WTC11 (cell line): ENCODE results near the gene RPL6. TPM values are rescaled to one million over a fixed set of nuclear protein-coding genes. Genes with fewer than 3 reads are reported as not detected.
"Not testable (repeated sequence)": the region's sequence is repeated elsewhere in the genome, so short reads cannot be mapped to it uniquely, and the experiment has no call there.

Experiments used
- ATAC-seq: fragments of 200-7000 bp; cut with Tn5 transposase; 2 replicates; pipeline ENCODE4 v1.10.0; 2021; ENCODE audit warnings: mild to moderate bottlenecking, moderate library complexity
- CTCF ChIA-PET: fragments of 300-600 bp; sonication (Branson Sonifier 250); formaldehyde crosslinking; loops from one replicate; lab custom pipeline; 2021; ENCODE audit warnings: antibody characterized with exemption; lab: Charles Lee
- POLR2A ChIA-PET: fragments of 350-600 bp; sonication (Branson Sonifier 250); formaldehyde crosslinking; loops from one replicate; lab custom pipeline; 2021; ENCODE audit warnings: antibody characterized with exemption; lab: Charles Lee
- DNase-seq: peaks from one replicate; pipeline ENCODE4 v3.0.0; 2021; ENCODE audit warnings: low spot score
- H3K27ac Mint-ChIP-seq: 2 replicates; pipeline ENCODE4 v1.8.0; 2021; ENCODE audit warnings: mixed read lengths
- H3K27me3 Mint-ChIP-seq: 2 replicates; pipeline ENCODE4 v1.8.0; 2021; ENCODE audit warnings: low read depth, mild to moderate bottlenecking, moderate library complexity, mixed read lengths
- H3K36me3 Mint-ChIP-seq: 2 replicates; pipeline ENCODE4 v1.8.0; 2021; ENCODE audit warnings: mixed read lengths
- H3K4me1 Mint-ChIP-seq: 2 replicates; pipeline ENCODE4 v1.8.0; 2022; ENCODE audit warnings: mixed read lengths
- H3K4me3 Mint-ChIP-seq: 2 replicates; pipeline ENCODE4 v1.8.0; 2021; ENCODE audit warnings: mild to moderate bottlenecking, moderate library complexity, mixed read lengths
- H3K9me3 Mint-ChIP-seq: 2 replicates; pipeline ENCODE4 v1.8.0; 2021; ENCODE audit warnings: mixed read lengths
- AR ChIP-seq: fragments of 250-450 bp; sonication (Bioruptor Pico); IDR thresholded peaks from 2 replicates; pipeline ENCODE4 v1.9.0; 2021; ENCODE audit warnings: mild to moderate bottlenecking
- CDX4 ChIP-seq: fragments of 250-450 bp; sonication (Bioruptor Pico); IDR thresholded peaks from 2 replicates; pipeline ENCODE4 v1.9.0; 2021; ENCODE audit warnings: moderate library complexity, mild to moderate bottlenecking, inconsistent platforms, borderline replicate concordance
- E2F4 ChIP-seq: sonication (generic); formaldehyde crosslinking; IDR thresholded peaks from 2 replicates; pipeline ENCODE4 v1.8.1; 2022; ENCODE audit warnings: low read depth, mild to moderate bottlenecking, moderate library complexity, missing genetic modification reagents, borderline replicate concordance
- JAZF1 ChIP-seq: fragments of 250-450 bp; sonication (Bioruptor Pico); IDR thresholded peaks from 2 replicates; pipeline ENCODE4 v1.9.0; 2021; ENCODE audit warnings: moderate library complexity, mild to moderate bottlenecking, inconsistent platforms
- KAT7 ChIP-seq: sonication (generic); formaldehyde crosslinking; IDR thresholded peaks from 2 replicates; pipeline ENCODE4 v1.8.1; 2023; ENCODE audit warnings: missing genetic modification reagents, mild to moderate bottlenecking, borderline replicate concordance
- MAX ChIP-seq: sonication (generic); formaldehyde crosslinking; IDR thresholded peaks from 2 replicates; pipeline ENCODE4 v1.8.0; 2022; ENCODE audit warnings: mild to moderate bottlenecking, missing genetic modification reagents
- PRRX2 ChIP-seq: fragments of 250-450 bp; sonication (Bioruptor Pico); IDR thresholded peaks from 2 replicates; pipeline ENCODE4 v1.8.0; 2021; ENCODE audit warnings: mild to moderate bottlenecking
- RORB ChIP-seq: fragments of 250-450 bp; sonication (Bioruptor Pico); IDR thresholded peaks from 2 replicates; pipeline ENCODE4 v1.9.0; 2021; ENCODE audit warnings: mild to moderate bottlenecking
- ZNF425 ChIP-seq: fragments of 250-450 bp; sonication (Bioruptor Pico); conservative IDR thresholded peaks from 2 replicates; pipeline ENCODE4 v1.9.0; 2021; ENCODE audit warnings: mild to moderate bottlenecking
- ZNF671 ChIP-seq: fragments of 250-450 bp; sonication (Bioruptor Pico); IDR thresholded peaks from 2 replicates; pipeline ENCODE4 v1.8.0; 2021; ENCODE audit warnings: mild to moderate bottlenecking
- total RNA-seq: library from RNA; stranded (reverse); gene quantifications from 3 replicates; pipeline ENCODE4 v1.2.3, GENCODE V29; 2021

The RPL6 gene
- total RNA-seq, 1 experiment from 2014 or later: 1,730 TPM

- TF ChIP-seq MAX (CRISPR knock-in tag): no peak
- TF ChIP-seq ZNF671: no peak
Measured at GRCh38 chr12:112409906-112410244, 470 bp upstream of the RPL6 start (continued).

GRCh38 chr12:112408621-112409020, 784 bp downstream of the RPL6 start:
- ChIA-PET CTCF (no interaction called here), POLR2A (no interaction called here)
- TF ChIP-seq PRRX2 (CRISPR knock-in tag): 0 out of 2 replicates have a peak, but pooled peaks have one; percentile 32
- TF ChIP-seq ZNF671: no peak
- no peak for TF ChIP-seq E2F4
- TF ChIP-seq RORB: no peak
- TF ChIP-seq JAZF1 (CRISPR knock-in tag): no peak
- TF ChIP-seq KAT7 (CRISPR knock-in tag): no peak
- TF ChIP-seq CDX4 (CRISPR knock-in tag): no peak
- no peak for TF ChIP-seq ZNF425 (CRISPR knock-in tag)
- Mint-ChIP-seq H3K27me3 (no peaks in the 10 kb centered on the region), H3K36me3 (peaks cover 53% of the 10 kb centered on the region), H3K9me3 (no peaks in the 10 kb centered on the region), H3K4me1 (peaks cover 19% of the 10 kb centered on the region), H3K4me3 (peak overlapping the region; percentile 100), H3K27ac (peak overlapping the region; percentile 100)
- no peak for DNase-seq
- ATAC-seq: no peak

- peak overlapping the region; percentile 100 for H3K4me3 Mint-ChIP-seq
Measured at GRCh38 chr12:112407683-112408082, 1.7 kb downstream of the RPL6 start.

More at GRCh38 chr12:112407683-112408082, 1.7 kb downstream of the RPL6 start:
- TF ChIP-seq AR (CRISPR knock-in tag): peak; percentile 61; the same call in 1 of the 2 replicates
- 0 out of 2 replicates have a peak, but pooled peaks have one; percentile 27 for TF ChIP-seq ZNF671
- POLR2A ChIA-PET, CTCF ChIA-PET, ATAC-seq, H3K9me3 Mint-ChIP-seq, DNase-seq, H3K27me3 Mint-ChIP-seq: not testable (repeated sequence)
- peaks cover 53% of the 10 kb centered on the region for H3K36me3 Mint-ChIP-seq
- peak overlapping the region; percentile 81 for H3K27ac Mint-ChIP-seq
- peaks cover 19% of the 10 kb centered on the region for H3K4me1 Mint-ChIP-seq
